H4 (cell line): ENCODE measurements around the gene CWF19L1. TPM values are rescaled to one million over a fixed set of nuclear protein-coding genes. Genes with fewer than 3 reads are reported as not detected.
"Not testable (repeated sequence)": the region's sequence is repeated elsewhere in the genome, so short reads cannot be mapped to it uniquely, and the experiment has no call there.

Source experiments
- DNase-seq: peaks from one replicate; pipeline ENCODE4 v3.0.0-alpha.2; 2015; ENCODE audit warnings: low spot score
- total RNA-seq: library from RNA; depleted of rRNA; stranded (reverse); fragments of >200 nt; shearing (Covaris generic); gene quantifications from 2 replicates; pipeline ENCODE4 v1.2.3, GENCODE V29; 2014; rRNA removed

The CWF19L1 gene
- 31.8 and 36.7 TPM in 2 replicates for total RNA-seq

DNA sequence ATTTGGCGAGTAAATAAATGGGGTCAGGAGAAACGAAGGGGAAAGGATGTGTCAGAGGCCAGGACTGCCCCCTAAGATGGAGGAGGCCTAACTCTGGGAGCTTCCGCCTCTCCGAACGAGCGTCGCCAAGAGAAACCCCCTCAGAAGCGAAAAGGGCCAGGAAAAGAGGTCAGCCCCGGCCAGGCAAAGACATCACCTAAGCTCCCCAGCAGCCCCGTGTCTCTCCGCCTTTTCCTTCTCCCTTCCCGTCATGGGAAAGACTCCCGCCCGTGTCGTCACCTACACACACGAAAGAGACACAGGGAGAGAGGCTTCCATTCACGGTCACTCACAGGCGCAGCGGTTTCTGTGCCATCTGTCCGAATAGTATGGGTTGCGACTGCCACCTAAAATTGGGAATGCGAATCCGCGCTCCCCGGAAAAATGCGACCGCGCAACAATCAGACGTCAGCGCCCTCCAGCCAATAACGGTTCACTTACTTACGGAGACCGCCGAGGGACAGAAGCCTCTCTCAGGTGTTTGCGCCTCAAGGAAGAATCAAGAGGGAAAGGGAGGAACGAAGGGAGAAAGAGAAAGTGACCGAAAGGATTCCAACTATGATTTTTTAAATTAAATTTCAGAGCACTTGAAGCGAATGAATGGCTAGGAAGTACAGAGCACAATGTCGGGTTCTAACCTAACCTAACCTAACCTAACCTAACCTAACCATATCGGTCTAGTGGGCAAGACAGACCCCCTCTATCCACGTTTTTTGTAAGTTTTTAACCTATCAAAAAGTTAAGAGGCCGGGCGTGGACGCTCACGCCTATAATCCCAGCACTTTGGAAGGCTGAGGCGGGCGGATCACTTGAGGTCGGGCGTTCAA, at the start of gene CWF19L1:
Gene CWF19L1 (minus strand): TSS at position 400 of the 866 bp plus-strand sequence. CDS start 45 bp downstream, at position 355.
- peak; percentile 83 for DNase-seq

DNA sequence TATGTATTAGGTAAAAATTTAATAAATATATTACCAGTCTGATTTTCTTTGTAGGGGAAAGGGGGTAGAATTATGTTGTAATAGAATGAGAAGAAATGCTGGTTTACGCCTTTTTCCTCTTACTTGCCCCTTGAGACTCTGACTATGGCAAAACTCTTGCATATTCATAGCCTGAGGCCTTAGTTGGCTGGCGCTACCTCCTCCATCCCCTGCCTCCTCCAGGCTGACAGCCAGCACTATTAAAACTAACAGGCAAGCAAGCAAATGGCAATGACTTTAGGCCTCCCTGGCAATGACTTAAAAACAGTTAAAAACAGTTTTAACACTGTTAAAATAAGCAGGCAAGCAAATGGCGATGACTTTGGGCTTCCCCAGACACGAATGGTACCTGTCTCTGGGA, 48.2 kb upstream of the CWF19L1 start:
- no peak for DNase-seq

DNA sequence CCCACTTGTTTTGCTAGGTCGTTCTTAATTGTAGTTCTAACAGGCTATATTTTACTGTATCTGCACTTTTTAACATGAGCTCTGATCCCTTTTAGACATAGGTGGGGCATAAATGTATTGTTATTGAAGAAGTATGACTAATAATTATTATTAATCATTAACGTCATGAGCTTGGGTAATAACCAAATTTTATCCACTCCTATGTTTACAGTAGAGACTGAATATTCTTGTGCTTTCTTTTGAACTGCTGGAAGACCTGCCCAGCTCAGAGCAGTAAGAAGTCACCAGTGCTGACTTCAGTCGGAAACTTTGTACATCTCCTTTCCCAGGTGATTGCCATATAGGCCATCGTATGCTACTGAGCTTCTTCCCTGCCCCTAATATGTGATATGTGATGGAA, 43.9 kb upstream of the CWF19L1 start:
- DNase-seq: no peak

DNA sequence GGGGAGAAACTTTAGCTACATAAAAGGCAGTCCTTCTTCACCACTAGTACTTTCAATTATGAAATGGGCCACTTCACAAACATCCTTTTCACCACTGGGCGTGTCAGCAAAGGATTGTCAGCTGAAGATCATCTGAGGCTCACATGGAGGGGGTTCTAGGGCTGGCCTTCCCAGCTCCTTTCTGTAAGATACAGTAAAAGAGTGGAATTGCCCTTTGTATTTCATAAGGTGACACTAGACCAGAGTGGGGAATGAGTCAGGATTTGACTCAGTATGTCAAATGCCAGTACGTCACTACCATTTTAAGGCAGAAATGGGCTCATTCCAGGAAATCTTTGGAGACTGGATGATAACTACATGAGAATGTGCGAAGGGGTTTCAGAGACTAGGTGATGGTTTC, 40.2 kb upstream of the CWF19L1 start:
- no peak for DNase-seq

DNA sequence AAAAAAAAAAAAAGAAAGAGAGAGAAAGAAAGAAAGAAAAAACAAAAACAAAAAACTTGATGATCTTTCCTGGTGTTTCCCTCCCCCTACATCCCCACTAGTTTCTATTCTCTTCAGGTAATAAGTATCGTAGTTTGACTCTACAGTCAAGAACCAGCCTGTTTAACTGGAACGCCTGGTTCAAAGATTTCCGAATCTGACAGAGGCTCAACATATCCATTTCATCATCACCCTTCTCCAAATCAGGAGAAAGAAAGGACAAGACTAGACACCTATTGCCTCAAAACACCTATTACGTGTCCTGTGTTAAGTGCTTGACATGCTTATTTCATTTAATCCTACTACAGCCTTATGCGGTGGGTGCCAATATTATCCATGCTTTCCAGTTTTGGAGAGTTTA, 39.4 kb upstream of the CWF19L1 start:
- DNase-seq: no peak

DNA sequence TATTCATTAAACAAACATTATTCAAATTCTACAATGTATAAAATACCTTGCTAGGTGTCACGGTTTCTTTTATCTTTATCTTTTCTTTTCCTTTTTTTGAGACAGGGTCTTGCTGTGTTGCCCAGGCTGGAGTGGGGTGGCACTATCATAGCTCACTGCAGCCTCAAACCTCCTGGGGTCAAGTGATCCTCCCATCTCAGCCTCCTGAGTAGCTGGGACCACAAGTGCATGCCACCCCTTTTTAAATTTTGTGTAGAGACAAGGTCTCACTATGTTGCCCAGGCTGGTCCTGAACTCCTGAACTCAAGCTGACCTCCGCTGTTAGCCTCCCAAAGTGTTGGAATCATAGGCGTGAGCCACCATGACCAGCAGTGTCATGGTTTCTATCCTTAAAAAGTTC, 37.0 kb upstream of the CWF19L1 start:
- DNase-seq: no peak

DNA sequence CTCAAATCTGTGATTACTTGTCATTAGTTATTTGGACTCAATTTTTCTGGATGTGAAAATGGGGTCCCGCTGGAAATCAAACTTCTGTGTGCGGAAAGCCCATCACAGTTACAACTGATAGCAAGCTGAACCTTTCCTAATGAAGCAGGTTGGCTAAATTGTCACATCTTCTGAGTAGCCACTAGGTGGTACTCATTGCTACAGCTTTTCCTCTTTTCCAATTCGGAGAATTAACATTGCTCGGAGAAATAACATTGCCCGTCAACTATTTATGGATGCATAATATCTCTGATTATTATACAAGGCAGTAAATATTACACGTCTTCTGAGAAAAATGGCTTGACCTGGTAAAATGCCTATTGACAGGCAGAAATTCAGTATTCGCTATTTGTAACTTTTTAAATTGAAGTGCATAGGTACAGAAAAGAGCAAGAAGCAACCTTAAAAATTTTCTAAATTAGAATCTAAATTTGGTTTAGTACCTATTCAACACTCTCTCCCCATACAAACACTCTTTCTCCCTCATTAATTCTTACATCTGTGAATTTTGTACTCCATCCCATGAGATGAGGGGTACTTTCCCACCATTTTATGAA, 36.4 kb upstream of the CWF19L1 start:
- DNase-seq: peak; percentile 20

DNA sequence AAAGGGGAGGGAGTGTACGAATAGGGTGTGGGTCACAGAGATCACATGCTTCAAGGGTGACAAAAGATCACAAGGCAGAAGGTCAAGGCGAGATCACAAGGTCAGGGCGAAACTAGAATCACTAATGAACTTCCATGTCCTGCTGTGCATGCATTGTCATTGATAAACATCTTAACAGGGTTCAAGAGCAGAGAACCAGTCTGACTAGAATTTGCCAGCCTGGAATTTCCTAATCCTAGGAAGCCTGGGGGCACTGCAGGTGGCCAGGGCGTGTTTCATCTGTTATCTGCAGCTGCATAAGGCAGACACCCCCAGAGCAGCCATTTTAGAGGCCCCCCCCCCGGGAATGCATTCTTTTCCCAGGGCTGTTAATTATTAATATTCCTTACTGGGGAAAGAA, 33.7 kb upstream of the CWF19L1 start:
- not testable (repeated sequence) for DNase-seq

DNA sequence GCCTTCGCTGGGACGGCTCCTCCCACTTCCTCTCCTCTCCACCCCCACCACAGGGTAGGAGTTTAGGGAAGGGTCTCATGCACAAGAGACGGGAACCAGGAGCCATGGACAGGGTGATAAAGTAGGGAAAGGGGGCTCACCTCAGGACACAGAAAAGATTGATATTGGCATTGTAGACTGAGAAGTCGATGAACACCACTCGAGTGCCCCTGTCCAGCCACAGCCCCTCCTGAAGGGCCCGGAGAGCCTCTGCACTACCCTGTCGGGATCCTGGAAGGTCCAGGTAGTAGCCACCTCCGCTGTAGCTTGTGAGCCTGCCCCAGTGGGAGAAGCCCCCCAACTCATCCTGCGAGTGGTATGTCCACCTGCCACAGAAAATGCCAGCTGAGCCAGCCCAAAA, 29.8 kb upstream of the CWF19L1 start:
- no peak for DNase-seq

DNA sequence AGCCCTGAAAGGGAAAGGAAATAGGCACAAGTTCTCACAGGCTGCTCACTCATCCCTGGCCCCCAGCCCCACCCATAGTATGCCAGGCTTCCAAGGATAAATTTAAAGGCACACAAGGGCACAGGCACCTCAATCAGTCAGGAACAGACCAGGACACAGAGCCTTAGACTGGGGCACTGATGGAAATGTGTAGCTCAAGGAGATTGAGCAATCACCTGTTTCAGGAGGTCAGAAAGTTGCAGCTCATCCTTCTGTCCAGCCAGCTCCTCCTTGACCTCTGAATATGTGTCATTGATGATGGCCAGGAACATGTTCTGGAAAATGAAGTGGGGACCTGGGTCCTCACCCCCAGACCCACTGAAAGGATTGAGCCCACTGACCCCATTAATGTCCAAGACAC, 25.6 kb upstream of the CWF19L1 start:
- DNase-seq: no peak

DNA sequence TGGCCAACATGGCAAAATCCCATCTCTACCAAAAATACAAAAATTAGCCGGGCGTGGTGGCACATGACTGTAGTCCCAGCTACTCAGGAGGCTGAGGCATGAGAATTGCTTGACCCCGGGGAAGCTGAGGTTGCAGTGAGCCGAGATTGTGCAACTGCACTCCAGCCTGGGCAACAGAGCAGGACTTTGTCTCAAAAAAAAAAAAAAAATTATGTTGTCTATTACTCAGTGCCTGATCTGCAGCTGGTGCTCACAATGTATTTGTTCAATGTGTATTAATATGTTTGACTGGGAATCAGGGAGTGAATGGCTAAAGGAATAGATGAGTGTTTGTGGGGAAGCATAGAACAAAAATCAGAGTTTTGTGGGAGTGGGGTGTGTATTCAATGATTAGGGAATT, 24.9 kb upstream of the CWF19L1 start:
- not testable (repeated sequence) for DNase-seq

DNA sequence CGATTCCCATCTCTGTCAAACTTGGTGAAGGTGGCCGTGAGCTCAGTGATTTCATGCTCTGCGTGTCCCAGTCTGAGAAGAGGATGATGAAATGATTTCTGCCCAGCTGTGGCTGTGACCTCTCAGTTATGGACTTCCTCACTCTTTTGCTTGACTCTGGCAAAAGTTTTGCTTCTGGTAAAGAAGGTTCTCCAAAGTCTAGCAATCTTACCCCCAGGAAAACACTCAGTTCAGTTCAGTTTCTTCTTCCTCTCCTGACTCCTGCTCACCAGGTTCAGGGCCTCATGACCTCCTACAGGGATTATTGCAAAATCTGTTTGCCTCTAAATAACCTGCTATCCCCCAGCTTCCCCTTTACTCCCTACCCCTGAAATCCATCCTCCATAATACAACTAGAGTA, 23.9 kb upstream of the CWF19L1 start:
- no peak for DNase-seq

DNA sequence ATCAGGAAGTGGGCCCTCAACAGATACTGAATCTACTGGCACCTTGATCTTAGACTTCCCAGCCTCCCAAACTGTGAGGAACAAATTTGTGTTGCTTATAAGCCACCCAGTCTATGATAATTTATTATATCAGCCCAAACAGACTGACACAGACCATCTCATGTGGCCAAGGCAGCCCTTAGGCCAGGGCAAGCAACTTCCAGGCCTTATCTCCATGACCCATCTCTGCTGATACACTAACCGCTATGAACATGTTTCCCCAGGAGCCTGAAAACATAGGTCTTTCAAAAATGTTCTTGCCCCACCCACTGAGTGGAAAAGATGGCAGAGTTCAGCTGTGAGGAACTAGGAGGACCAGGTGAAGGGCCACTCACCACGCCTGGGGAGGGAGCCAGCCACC, 22.2 kb upstream of the CWF19L1 start:
- no peak for DNase-seq

DNA sequence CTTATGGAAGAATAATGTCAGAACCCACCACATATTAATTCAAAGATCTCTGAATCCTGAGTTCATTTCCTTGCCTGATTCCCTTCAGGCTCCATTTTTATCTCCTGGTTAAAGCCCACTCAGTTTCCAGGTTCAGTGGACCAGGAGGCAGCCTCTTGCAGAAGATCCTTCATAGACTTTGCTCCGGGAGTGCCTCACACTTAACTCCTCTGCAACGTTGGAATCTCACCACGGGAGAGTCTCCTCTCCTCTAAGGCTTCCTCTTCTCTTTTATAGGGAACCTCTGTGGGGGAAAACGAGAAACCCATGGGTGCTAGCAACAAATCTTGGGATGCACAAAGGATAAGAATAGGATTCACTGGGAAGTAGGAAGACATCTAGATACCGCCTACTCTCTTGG, 20.8 kb upstream of the CWF19L1 start:
- DNase-seq: no peak

DNA sequence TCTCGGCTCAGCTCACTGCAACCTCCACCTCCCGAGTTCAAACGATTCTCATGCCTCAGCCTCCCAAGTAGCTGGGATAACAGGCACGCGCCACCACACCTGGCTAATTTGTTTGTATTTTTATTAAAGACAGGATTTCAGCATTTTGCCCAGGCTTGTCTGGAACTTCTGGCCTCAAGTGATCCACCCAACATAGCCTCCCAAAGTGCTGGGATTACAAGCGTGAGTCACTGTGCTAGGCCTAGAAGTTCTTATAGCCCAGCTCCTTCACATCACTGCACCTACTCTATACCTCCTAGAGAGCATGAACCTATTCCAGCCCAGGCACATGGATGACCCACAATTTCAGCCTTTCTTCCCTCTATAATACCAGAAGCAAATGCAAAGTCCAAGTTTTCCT, 20.3 kb upstream of the CWF19L1 start:
- no peak for DNase-seq

DNA sequence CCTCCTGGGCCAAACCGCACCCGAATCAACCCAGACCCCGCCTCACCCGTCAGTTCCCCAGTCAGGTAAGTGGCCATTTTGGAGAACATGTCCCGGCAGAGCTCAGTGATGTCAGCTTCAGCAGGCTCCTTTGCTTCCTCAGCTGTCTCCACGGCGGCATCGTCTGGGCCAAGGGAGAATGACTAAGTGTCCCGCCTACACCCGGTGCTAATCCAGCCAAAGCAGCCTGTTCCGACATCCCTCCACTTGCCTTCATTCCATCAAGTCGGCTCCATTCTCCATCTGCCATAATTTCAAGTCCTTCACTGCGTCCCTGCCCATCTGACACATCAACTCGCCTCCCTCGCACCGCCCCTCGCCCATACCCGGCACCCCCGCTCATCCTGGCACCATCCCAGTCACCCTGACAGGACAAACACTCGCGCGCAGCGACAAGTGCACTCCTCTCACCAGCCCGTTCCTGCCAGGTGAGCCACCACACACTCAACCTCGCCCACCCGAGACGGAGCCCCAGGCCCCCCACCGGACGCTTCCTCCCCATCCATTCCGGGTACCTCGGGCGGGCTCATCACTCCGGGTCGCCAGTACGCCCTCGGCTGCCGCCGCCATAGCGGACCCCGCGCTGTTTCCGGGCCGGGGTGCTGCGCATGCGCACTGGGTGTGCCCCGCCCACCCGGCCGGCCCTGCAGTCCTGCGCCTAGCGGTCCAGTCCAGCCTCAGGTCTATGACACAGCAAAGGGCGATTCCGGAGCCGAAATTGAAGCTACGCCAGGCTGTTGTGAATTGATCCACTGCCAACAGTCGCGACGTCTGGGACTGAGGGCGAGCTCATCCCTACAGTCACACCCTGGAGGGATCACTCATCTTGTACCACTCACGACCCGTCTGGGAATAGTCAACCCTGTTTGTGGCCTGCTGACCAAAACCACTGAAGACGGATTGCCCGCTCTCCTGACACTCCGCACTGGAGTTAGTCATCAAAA, 18.9 kb upstream of the CWF19L1 start, which contains the start of gene BLOC1S2:
Gene BLOC1S2 (minus strand): TSS at position 630 of the 983 bp plus-strand sequence. CDS start 21 bp downstream, at position 609.
- peak; percentile 74 for DNase-seq

DNA sequence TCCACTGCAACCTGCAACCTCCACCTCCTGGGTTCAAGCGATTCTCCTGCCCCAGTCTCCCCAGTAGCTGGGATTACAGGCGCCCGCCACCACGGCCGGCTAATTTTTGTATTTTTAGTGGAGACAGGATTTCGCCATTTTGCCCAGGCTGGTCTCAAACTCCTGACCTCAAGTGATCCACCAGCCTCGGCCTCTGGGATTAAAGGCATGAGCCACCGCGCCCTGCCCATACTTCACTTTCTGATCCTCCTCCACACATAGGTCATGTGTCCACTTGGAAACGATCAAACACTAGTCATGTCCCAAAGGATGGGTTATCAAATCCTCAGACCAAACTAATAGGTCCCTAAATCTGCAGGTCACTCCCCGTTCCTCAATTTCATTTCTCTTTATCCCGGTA, 17.9 kb upstream of the CWF19L1 start:
- DNase-seq: not testable (repeated sequence)

DNA sequence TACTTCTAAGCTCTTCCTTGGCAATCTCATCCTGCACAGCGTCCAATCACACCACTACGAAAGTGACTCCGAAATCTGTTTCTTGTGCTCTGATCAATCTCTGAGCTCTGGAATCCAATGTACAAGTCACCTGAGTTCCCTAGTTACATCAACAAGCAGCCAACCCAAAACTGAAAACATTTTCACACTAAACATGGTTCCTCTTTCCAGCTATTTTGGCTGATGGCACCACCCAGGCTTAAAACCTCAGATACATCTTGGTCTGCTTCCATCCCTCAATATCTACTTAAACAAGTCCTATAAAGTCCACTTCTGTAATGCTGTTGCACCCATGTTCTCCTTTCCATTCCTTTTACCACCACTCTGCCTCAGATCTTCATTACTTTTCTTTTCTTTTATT, 15.5 kb upstream of the CWF19L1 start:
- no peak for DNase-seq

DNA sequence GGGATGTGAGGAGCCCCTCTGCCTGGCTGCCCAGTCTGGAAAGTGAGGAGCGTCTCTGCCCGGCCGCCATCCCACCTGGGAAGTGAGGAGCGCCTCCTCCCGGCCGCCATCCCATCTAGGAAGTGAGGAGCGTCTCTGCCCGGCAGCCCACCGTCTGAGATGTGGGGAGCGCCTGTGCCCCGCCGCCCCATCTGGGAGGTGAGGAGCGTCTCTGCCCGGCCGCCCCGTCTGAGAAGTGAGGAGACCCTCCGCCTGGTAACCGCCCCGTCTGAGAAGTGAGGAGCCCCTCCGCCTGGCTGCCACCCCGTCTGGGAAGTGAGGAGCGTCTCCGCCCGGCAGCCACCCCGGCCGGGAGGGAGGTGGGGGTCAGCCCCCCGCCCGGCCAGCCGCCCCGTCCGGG, 9.5 kb upstream of the CWF19L1 start:
- not testable (repeated sequence) for DNase-seq

DNA sequence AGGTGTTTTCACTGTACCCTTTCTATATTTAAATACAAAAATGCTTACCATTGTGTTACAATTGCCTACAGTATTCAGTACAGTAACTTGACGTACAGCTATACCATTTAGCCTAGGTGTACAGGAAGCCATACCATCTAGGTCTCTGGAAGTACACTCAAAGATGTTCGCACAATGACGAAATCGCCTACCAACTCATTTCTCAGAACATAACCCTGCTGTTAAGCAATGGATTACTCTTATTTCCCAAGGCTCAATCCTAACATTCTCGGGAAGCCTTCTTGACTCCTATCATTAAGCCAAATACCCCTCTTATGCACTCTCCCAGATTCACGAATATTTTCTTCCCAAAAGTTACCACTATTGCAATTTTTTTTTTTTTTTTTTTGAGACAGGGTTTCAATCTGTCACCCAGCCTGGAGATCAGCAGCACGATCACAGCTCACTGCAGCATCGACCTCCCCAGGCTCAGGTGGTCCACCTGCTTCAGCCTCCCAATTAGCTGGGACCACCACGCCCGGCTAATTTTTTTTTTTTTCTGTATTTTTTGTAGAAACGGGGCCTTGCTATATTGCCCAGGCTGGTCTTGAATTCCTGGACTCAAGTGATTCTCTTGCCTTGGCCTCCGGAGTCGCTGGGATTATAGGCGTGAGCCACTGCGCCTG, 1.5 kb downstream of the CWF19L1 start:
- no peak for DNase-seq

DNA sequence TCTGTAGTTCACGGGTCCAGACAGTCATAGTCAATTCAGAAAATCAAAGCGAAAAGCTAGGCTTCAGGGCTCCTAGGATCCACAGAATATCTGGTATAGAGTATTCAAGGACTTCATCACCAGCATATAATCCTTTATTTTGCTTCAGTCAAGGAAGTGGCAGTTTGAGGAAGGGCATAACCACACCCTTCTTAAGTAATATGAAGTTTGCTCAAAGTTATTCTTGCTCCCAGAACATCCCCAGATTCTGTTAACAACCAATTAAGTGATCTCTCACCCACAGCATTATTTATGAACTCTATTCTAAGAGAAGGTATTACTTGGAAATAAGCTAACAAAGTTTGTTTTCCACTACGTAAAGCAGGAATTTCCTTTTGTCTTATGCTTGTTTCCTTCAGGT, 13.2 kb downstream of the CWF19L1 start:
- no peak for DNase-seq
